H1 (cell line): ENCODE measurements around the gene ITPKB. TPM values are rescaled to one million over a fixed set of nuclear protein-coding genes. Genes with fewer than 3 reads are reported as not detected.

Source experiments
- CHD1 ChIP-seq: IDR thresholded peaks from 2 replicates; pipeline ENCODE4 v1.6.1; 2012; ENCODE audit warnings: low read depth, low read length, improper control_type of control experiment
- JUND ChIP-seq: IDR thresholded peaks from 2 replicates; pipeline ENCODE4 v1.6.1; 2011; ENCODE audit warnings: mild to moderate bottlenecking, improper control_type of control experiment, low read length
- NANOG ChIP-seq: IDR thresholded peaks from 2 replicates; pipeline ENCODE4 v1.6.1; 2011; ENCODE audit warnings: low read length, low read depth, mild to moderate bottlenecking, inconsistent platforms; ENCODE audit not compliant: insufficient read depth, poor library complexity, severe bottlenecking
- PHF8 ChIP-seq: fragments of 200-600 bp; sonication (generic); conservative IDR thresholded peaks from 2 replicates; pipeline ENCODE4 v1.7.1; 2012; ENCODE audit warnings: low read depth, mild to moderate bottlenecking, inconsistent platforms, low read length, moderate library complexity
- polyA plus RNA-seq, 7 experiments: library from polyadenylated mRNA; depleted of rRNA in 3 of 7; stranded (reverse) in 5 of 7; unstranded in 2 of 7; fragments of >200 nt in 5 of 7; fragments of 200-250 nt in 2 of 7; gene quantifications; 1 replicate in 5 of 7; 2 replicates in 1 of 7; 4 replicates in 1 of 7; pipeline versions ENCODE4 v1.2.1 to v1.2.3, GENCODE V29; 2011 to 2013; ENCODE audit warnings: missing spikeins in 2 of 7, mixed read lengths in 2 of 7
- total RNA-seq: library from RNA; stranded (reverse); fragmentation: NEBNext Ultra II Directional; extraction: Animal tissue kit (Norgen Biotek cat#: 25700); gene quantifications from 2 replicates; pipeline ENCODE4 v1.2.1, GENCODE V29; 2021

The ITPKB gene
- total and polyA plus RNA-seq, 2 of the 8 experiments (the other 6 are each of a cell fraction or from before 2014, with no cell fraction given), result 1.7 to 4.8 TPM

- TF ChIP-seq JUND (no peak), PHF8 (no peak), NANOG (no peak), CHD1 (no peak)
Measured at GRCh38 chr1:226679262-226679661, 59.8 kb downstream of the ITPKB start (continued).
